ENCODE results near the gene CCR7.

DNA sequence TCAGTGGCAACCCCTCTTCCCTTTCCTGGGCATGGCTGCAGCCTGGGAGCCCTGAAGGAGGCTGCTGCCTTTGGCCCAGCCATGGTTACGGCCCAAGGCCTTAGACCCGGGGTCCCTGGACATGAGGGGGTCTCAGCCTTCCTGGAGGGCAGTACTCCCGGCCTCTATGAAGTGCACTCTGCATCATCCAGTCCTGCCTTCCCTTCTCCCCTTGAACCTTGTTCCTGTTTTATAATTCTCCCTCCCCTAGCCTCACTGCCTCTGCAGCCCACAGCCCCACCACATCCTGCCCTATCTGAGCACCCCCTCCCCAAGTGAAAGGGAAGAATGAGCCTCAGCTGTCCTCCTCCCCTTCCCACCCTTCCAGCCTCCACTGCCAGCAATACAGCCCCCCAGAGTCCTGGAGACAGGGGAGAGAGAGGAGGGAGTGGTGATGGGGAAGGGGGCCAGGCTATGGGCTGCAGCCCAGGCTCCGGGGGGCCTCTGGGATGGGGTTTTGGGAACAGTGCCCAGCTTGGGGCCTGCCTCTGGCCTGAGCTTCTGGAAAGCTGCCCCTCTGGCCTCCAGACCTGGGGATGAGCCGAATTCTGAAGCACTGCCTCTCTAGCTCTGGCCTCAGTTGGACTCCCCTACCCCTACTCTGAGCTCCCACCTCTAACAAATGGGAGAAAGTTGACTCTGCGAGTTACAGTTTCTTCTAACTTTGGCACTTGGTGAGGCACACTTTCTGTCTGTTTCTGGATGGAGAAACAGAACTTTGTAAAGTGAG is 7.6 kb downstream of the CCR7 start:
- no peak for TF ChIP-seq EZH2phosphoT487 (IDR thresholded peaks at IDR 0.05; ENCODE audit: insufficient read depth, low read depth)
- no peak for TF ChIP-seq EZH2 (IDR thresholded peaks at IDR 0.05; ENCODE audit: insufficient read depth, poor library complexity, severe bottlenecking)

All from GM23248 (cell line).